Body of pancreas (tissue), 4 donors: Measurements from ENCODE around the gene SPCS2. TPM values are rescaled to one million over a fixed set of nuclear protein-coding genes. Genes with fewer than 3 reads are reported as not detected.

Source experiments
- ATAC-seq: fragments of 150-250 bp; one replicate; pipeline ENCODE4 v1.9.1; 2016
- DNase-seq, 4 donors: peaks; one replicate each; pipeline ENCODE4 v3.0.0-alpha.2; 2019
- H3K27ac ChIP-seq, 4 donors: fragments of 200-600 bp; sonication (generic); 1 replicate in 3 of 4; 2 replicates in 1 of 4; pipeline versions ENCODE4 v1.5.1 to v1.6.1; 2016 to 2019; ENCODE audit warnings: mild to moderate bottlenecking in 1 of 4, mixed read lengths in 1 of 4, moderate library complexity in 1 of 4
- H3K27me3 ChIP-seq, 2 donors: fragments of 200-600 bp; sonication (generic); one replicate each; pipeline ENCODE4 v1.6.0; 2016; ENCODE audit warnings: mild to moderate bottlenecking in 1 of 2
- H3K36me3 ChIP-seq, 2 donors: fragments of 200-600 bp; sonication (generic); replicated peaks in 1 of 2; 2 replicates each; pipeline ENCODE4 v1.5.1; 2016; ENCODE audit warnings: low read depth in 2 of 2; ENCODE audit not compliant: insufficient read depth in 1 of 2
- H3K4me1 ChIP-seq: fragments of 200-600 bp; sonication (generic); one replicate; pipeline ENCODE4 v1.6.0; 2016
- H3K4me3 ChIP-seq, 2 donors: fragments of 200-600 bp; sonication (generic); 1 replicate in 1 of 2; 2 replicates in 1 of 2; pipeline ENCODE4 v1.5.1; 2016 to 2019
- H3K9me3 ChIP-seq, 3 donors: fragments of 200-600 bp; sonication (generic); 1 replicate in 2 of 3; 2 replicates in 1 of 3; pipeline ENCODE4 v1.5.1; 2016
- CTCF ChIP-seq, 7 experiments: fragments of 450-650 bp in 4 of 7; fragments of 200-600 bp in 3 of 7; sonication (generic) in 3 of 7; IDR thresholded peaks; one replicate each; pipeline ENCODE4 v1.5.1; 2016 to 2019; ENCODE audit warnings: antibody characterized with exemption in 7 of 7
- POLR2A ChIP-seq, 3 donors: fragments of 450-650 bp; IDR thresholded peaks; one replicate each; pipeline ENCODE4 v1.6.1; 2016; ENCODE audit warnings: antibody characterized with exemption in 3 of 3, mild to moderate bottlenecking in 2 of 3
- WGBS, 2 donors: methylation state at CpG; one replicate each; pipeline ENCODE4 v1.1.5; 2017; 5-methylcytosine and 5-hydroxymethylcytosine counted together
- intact Hi-C: fragments of 100-400 bp; cut with DNase I; formaldehyde crosslinking; loops from one replicate; pipeline ENCODE4 v1.15.1; 2023
- total RNA-seq, 2 donors: library from RNA; depleted of rRNA; stranded (reverse); fragments of >200 nt; gene quantifications; one replicate each; pipeline ENCODE4 v1.1.0, GENCODE V29; 2016

SPCS2 gene
- total RNA-seq, 2 donors from 2014 or later, result 15.5 to 30.4 TPM

- DNase-seq (no peak), ATAC-seq (no peak)
- TF ChIP-seq CTCF (IDR thresholded peaks at IDR 0.05), result no peak
- no peak for TF ChIP-seq POLR2A (IDR thresholded peaks at IDR 0.05)
- Histone ChIP-seq H3K4me3 (no peak overlapping the region), H3K27me3 (no peaks in the 10 kb centered on the region), H3K27ac (no peak overlapping the region), H3K9me3 (no peaks in the 10 kb centered on the region), H3K36me3 (peaks cover 0 to 6% of the 10 kb centered on the region in 2 donors), H3K4me1 (no peaks in the 10 kb centered on the region)
- intact Hi-C loops, result no loop called here
- 89 to 92% methylated on average over 3 of the region's 3 CpGs for WGBS, 2 donors
These were observed 51.9 kb downstream of the SPCS2 start for GRCh38 chr11:75000975-75001354.

GRCh38 chr11:75001686-75002085 lies 52.6 kb downstream of the SPCS2 start:
- no peak for DNase-seq
- ATAC-seq, result no peak
- no peaks in the 10 kb centered on the region for H3K9me3 ChIP-seq
- H3K27me3 ChIP-seq, result no peaks in the 10 kb centered on the region
- H3K27ac ChIP-seq, result no peak overlapping the region
- WGBS, 2 donors, result 90 to 93% methylated on average over 3 of the region's 3 CpGs
- H3K36me3 ChIP-seq, result peaks cover 0 to 11% of the 10 kb centered on the region in 2 donors
- no peak overlapping the region for H3K4me3 ChIP-seq
- intact Hi-C loops, result no loop called here
- H3K4me1 ChIP-seq, result no peaks in the 10 kb centered on the region
- TF ChIP-seq CTCF (IDR thresholded peaks at IDR 0.05), result no peak
- no peak for TF ChIP-seq POLR2A (IDR thresholded peaks at IDR 0.05)

- H3K9me3 ChIP-seq, result no peaks in the 10 kb centered on the region
- intact Hi-C loops, result no loop called here
- no peaks in the 10 kb centered on the region for H3K27me3 ChIP-seq
- WGBS, 2 donors, result 89 to 96% methylated on average over 1 of the region's 1 CpG
- peaks cover 0 to 14% of the 10 kb centered on the region in 2 donors for H3K36me3 ChIP-seq
- no peak for TF ChIP-seq CTCF (IDR thresholded peaks at IDR 0.05)
- TF ChIP-seq POLR2A (IDR thresholded peaks at IDR 0.05), result no peak
- no peak for DNase-seq
- no peak overlapping the region for H3K4me3 ChIP-seq
- no peak overlapping the region for H3K27ac ChIP-seq
- no peaks in the 10 kb centered on the region for H3K4me1 ChIP-seq
- ATAC-seq, result no peak
These were observed 53.5 kb downstream of the SPCS2 start for GRCh38 chr11:75002516-75002915.

- H3K27me3 ChIP-seq, result no peaks in the 10 kb centered on the region
- peaks cover 0 to 14% of the 10 kb centered on the region in 2 donors for H3K36me3 ChIP-seq
- TF ChIP-seq CTCF (IDR thresholded peaks at IDR 0.05), result no peak
- no peak for TF ChIP-seq POLR2A (IDR thresholded peaks at IDR 0.05)
- DNase-seq (no peak), ATAC-seq (no peak)
- H3K4me1 ChIP-seq, result no peaks in the 10 kb centered on the region
- H3K9me3 ChIP-seq, result no peaks in the 10 kb centered on the region
- intact Hi-C loops, result no loop called here
- no peak overlapping the region for H3K27ac ChIP-seq
- no peak overlapping the region for H3K4me3 ChIP-seq
- WGBS, 2 donors, result 46 to 58% methylated on average over 1 of the region's 1 CpG
These were observed 55.1 kb downstream of the SPCS2 start for GRCh38 chr11:75004215-75004614.

- WGBS, 2 donors, result 72 to 87% methylated on average over 2 of the region's 2 CpGs
- Histone ChIP-seq H3K4me3 (no peak overlapping the region), H3K27ac (no peak overlapping the region), H3K4me1 (no peaks in the 10 kb centered on the region), H3K9me3 (no peaks in the 10 kb centered on the region), H3K36me3 (peaks cover 0 to 9% of the 10 kb centered on the region in 2 donors), H3K27me3 (no peaks in the 10 kb centered on the region)
- intact Hi-C loops, result no loop called here
- DNase-seq, result no peak
- TF ChIP-seq POLR2A (IDR thresholded peaks at IDR 0.05) (no peak), CTCF (IDR thresholded peaks at IDR 0.05) (no peak)
- no peak for ATAC-seq
These were observed 62.3 kb downstream of the SPCS2 start for GRCh38 chr11:75011357-75011756.
